ENCODE data around the gene TUFM.

DNA sequence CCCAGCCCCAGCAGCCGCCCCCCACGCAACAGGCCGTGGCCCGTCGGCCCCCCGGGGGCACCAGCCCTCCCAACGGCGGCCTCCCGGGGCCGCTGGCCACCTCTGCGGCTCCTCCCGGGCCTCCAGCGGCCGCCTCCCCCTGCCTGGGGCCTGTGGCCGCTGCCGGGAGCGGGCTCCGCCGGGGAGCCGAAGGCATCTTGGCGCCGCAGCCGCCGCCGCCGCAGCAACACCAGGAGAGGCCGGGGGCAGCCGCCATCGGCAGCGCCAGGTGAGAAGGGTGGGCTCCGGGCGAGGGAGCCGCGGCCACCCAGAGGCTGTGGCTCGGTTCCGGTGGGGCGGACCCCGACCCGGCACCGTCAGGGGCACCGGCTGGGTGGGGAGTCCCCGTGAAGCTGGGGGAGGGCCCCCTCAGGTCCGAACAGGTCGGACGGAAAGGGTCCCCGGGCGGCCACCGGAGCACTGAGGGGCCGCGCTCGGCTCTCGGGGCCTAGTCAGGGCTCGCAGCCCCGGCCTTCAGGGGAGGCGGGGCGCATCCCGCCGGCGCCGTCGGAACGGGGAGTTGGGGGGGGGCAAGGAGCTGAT lies 22.8 kb downstream of the TUFM start:
- no peak for TF ChIP-seq EZH2 (IDR thresholded peaks at IDR 0.05; ENCODE audit: low read depth)
- TF ChIP-seq, protein P1, sequence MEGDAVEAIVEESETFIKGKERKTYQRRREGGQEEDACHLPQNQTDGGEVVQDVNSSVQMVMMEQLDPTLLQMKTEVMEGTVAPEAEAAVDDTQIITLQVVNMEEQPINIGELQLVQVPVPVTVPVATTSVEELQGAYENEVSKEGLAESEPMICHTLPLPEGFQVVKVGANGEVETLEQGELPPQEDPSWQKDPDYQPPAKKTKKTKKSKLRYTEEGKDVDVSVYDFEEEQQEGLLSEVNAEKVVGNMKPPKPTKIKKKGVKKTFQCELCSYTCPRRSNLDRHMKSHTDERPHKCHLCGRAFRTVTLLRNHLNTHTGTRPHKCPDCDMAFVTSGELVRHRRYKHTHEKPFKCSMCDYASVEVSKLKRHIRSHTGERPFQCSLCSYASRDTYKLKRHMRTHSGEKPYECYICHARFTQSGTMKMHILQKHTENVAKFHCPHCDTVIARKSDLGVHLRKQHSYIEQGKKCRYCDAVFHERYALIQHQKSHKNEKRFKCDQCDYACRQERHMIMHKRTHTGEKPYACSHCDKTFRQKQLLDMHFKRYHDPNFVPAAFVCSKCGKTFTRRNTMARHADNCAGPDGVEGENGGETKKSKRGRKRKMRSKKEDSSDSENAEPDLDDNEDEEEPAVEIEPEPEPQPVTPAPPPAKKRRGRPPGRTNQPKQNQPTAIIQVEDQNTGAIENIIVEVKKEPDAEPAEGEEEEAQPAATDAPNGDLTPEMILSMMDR (conservative IDR thresholded peaks at IDR 0.05) = no peak

Data from PC-9 (cell line).